OCI-M2 (cell line): Measurements from ENCODE around the gene USP13.
"Not testable (repeated sequence)": the region's sequence is repeated elsewhere in the genome, so short reads cannot be mapped to it uniquely, and the experiment has no call there.

ENCODE experiments used
- DNase-seq: peaks from one replicate; lab custom pipeline; 2025; ENCODE audit not compliant: unreplicated experiment; lab: John Stamatoyannopoulos, UW

USP13 gene

GRCh38 chr3:179733797-179734196 is 81.0 kb downstream of the USP13 start:
- DNase-seq: no peak

DNA sequence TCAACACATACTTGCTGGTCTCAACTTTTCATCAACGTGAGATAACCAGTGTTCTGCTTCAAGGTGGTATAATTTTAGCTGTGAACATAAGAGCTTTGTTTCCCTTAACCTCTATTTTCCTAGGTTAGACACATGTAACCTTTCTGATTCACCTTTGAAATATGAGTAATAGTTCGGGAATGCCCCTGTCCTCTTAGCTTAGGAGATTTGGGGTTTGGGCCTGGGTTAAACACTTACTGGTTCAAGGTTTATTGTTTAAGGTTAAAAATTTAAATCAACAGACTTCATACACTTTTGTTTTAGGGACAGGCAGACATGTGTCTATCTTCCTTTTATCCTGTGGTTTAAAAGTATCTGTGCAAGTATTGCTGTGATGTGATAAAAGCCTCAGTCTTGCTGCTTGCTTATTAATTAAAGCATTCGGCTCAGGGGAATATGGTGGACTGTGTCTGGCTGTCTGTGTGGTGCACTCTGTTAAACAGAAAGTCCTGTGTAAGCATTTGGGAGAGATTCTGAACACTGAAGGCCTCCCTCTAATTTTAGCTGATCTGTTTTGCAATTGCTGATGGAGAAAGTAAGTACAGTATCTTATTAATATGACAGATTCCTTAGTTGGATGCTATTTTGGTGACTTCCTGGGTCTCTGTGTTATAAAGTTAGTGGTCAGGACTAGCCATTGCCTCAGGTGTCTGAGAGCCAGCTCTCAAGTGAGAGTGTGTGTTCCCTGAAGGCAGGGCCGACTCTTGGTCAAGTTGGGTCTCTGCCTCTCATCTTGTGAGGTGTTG is 81.8 kb downstream of the USP13 start:
- DNase-seq: no peak

DNA sequence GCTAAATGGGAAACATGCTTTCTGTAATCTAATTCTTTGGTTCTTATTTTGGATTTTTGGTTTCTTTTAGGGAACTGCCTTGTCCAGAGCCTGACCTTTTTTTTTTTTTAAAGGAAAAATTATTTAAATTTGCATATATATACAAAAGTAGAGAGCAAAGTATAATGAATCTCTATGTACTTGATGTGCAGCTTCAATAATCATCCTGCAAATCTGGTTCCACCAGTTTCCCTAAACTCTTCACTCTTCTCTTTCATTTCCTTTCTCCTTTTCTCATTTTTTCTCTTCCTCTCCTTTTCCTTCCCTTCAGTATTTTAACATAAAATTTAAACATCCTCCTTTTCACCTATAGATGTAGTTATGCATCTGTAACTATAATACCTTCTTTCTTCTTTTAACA is 82.5 kb downstream of the USP13 start:
- DNase-seq: no peak

DNA sequence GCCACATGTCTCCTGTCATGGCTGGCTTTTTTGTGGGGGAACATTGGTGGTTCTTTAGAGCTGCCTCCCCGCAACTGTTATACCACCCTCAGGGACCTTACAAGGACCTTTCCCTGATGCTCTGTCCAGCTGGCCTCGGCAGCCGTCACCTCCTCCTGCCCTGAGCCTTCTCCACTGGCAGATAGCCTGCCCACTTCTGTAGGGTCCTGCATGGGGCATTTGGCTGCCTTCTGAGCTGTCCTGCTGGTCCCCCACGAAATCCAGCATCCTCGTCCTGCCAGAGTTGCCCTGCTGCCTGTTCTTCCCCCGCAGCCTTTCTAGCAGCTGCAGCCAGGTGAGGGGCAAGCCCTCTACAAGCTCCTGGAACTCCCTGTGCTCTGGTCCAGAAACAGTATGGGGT is 86.2 kb downstream of the USP13 start:
- DNase-seq: no peak

DNA sequence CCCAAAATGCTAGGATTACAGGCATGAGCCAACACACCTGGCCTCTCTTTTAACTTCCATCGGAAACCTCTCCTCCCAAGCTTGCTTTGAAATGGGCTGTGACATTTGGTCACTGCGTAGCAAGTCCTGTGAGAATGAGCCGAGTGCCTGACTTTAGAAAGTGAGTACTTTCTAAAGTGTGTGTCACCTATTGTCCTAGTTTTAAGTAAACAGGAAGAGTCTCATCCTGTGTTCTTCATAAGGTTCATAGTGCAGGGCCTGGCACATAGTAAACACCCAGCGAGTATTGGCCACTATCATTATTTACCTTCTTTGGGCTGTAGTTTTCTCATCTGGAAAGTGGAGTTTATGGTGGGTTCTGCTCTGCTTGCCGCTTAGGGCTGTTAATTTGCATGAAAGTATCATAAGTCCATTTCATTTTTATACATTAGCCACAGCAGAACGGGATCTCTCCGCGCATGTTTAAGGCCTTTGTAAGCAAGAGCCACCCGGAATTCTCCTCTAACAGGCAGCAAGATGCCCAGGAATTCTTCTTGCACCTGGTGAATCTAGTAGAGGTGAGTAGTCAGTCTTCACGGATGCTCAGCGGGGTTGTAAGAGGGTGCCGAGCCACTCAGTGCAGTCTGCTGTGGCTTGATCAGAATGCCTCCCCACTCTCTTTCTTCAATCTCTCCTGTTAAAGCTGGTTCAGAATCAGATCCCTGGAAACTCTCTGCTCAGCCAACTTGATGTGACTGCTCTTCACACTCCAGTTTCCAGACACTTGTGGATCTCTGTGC is 87.2 kb downstream of the USP13 start:
- DNase-seq: no peak

- no peak for DNase-seq
Measured at GRCh38 chr3:179743913-179744312, 91.1 kb downstream of the USP13 start.

DNA sequence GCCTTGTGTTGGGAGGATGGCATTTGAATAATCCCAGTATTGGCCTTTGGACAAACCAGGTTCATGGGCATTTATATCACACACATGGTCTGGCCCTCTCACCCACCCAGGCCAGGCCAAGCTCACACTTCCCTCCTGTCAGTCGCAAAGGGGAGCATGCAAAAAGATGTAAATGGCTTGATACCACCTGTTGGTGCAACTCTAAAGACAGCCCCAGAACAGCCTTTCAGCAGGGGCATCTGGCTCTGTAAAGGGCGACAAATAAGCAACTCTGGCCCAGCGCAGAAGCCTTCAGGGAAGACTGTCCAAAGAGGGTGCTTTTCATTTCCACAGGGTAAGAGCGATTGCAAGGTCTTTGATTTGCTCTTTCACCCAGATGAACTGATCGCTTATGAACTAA is 91.8 kb downstream of the USP13 start:
- no peak for DNase-seq

GRCh38 chr3:179745079-179745478 is 92.2 kb downstream of the USP13 start:
- DNase-seq: no peak

DNA sequence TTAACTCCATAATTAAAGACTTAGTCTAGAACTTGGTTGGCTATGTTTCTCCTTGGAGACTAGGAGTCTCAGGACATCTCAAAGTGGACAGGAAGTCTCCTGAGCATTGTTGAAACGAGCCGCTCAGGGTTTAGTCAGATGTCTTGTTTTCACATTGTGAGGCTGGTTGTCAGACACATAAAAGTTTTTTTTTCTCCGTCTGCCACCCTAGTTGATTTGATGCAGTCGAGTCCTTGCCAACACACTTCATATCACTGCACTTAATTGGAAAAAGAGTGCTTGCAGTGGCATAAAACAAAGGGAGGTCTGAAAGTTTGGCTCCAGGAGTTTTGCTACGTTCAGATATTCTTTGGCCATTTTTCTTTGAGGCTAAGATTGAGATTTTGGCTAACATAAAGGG is 92.9 kb downstream of the USP13 start:
- no peak for DNase-seq

DNA sequence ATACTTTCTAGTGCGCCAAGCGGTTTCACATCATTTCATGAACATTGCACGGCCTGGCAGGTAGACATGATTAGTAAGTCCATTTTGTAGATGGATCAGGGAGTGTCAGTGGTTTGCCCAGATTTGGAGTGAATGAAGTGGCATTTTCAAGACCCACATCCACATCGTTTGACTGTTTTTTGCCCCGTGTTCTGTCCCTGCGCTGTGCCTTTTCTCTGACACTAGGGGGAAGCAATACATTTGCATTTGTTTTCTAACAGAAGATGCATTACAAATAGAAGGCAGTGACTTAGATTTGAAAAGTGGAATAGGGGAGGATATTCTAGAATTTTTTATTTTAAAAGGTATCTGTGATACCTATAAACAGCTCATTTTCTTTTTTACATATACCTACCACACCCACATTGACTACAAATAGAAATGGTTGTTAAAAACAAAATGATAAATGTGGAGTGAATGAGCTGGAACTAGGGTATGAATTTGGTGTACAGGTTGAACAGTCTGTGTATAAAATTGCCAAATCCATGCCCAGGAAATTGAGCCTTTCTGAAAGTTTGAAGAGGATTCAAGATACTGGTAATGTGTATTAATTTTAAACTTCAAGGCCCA is 98.0 kb downstream of the USP13 start:
- DNase-seq: no peak

- no peak for DNase-seq
Measured at GRCh38 chr3:179760944-179761343, 108.1 kb downstream of the USP13 start.

GRCh38 chr3:179765396-179765795 is 112.6 kb downstream of the USP13 start:
- no peak for DNase-seq

DNA sequence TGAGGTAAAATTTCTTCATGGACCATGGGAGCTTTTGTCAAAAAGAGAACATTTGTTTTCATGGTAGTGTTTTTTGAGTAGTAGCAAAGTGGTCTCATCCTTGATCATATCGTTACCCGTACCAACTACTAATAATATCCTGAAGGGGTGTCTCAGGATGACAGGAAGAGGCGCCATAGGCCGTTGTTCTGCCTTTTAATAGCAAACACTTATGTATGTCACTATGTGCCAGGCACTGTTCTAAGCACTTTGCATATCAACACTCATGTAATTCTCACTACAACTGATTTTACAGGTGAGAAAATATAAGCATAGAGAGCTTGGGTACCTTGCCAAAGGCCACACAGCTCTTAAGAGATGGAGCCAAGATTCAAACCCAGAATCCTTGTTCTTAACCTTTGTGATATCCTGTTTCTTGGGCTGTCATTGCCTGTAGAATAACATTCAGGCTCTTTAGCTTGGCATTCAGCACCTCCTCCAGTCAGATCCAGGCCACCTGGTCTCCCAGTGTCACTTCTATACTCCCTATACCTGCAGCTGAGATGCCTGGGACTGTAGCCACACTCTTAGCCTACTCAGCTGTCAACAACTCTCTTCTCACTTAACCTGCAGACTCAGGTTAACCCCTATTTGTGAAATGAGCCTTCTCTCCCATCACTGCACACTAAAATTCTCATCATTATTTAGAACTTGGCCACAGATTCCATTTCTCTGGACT is 113.7 kb downstream of the USP13 start:
- DNase-seq: no peak

GRCh38 chr3:179768080-179768479 is 115.2 kb downstream of the USP13 start:
- no peak for DNase-seq

DNA sequence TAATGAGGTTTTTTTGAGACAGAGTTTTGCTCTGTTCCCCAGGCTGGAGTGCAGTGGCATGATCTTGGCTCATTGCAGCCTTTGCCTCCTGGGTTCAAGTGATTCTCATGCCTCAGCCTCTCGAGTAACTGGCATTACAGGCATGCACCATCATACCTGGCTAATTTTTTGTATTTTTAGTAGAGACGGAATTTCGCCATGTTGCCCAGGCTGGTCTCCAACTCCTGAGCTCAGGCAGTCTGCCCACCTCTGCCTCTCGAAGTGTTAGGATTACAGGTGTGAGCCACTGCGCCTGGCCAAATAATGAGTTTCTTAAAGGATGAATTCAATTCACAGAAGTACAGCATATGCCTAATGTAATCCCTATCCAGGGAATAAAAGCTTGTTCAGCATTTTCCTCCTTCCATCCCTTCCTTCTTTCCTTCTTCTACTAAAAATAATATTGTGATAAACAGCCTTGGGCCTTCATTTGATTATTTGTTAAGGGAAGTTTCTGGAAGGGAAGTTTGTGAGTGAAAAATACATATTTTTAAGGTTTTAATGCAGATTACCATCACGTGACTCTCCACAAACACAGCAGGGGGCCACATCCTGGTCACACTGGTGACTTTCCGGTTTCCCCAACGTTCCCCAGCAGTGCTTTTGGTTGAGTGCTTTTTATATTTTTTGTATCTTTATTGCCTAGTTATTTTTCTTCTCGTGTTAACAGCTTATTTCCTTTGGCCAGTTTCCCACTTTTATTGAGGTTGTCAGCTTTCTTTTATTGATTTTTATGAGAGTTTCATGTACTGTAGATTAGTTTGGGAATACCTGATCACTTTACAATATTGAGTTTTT is 116.8 kb downstream of the USP13 start:
- no peak for DNase-seq

DNA sequence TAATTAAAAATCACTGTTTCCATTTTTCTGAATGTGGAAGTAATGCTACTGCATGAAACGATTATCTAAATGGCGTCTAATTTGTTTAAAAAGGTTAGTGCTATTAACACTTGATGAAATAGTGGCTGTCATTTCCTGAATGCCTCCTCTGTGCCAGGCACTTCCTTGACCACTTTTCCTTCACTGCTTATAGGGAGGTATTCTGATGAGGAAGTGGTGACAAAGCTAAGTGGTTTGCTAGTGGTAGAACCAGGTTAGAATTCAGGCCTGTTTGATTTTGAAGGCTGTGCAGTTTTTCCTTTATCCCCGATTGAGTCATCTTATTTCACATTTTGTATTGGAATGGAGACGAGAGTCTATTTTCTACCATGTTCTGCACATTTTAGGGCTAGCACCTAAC is 119.0 kb downstream of the USP13 start:
- no peak for DNase-seq

DNA sequence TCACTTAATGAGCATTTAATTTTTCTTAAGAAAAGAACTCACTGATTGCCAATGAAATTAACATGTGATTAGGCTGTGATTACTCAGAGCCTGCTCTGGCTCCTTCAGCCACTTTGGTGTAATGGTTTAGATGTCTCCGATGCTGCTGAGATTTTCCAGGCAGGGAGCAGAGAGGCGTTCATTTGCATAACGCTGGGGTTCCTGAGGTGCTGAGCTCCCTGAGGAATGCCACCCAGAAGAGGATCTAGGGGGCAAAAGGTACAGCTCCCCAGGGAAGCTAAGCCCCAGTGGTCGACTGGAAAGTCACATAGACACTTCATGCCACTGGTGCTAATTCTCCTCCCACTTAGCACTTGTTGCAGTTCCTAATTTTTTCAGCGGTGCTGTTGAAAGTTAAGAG is 119.5 kb downstream of the USP13 start:
- no peak for DNase-seq

- no peak for DNase-seq
Measured at GRCh38 chr3:179775416-179776122, 122.7 kb downstream of the USP13 start.

- DNase-seq: not testable (repeated sequence)
Measured at GRCh38 chr3:179782841-179783240, 130.0 kb downstream of the USP13 start.

DNA sequence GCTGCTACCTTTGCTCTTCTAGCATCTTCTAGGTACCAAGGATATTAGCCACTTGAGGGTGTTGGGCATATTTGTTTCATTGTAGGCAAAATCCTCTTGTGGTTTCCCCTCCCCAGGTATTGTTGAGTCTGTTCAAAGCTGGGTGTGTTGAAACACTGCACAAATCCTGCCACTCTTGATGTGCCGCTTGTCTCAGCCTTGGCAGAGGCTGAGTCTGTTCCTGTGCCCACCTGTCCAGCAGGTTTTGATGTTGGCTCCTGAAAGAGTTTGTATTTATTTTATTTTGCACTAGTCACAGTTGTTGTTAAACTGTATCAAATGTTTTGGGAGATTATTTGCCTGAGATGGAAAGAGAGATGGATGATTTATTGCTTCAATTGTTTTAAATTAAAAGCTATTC is 136.2 kb downstream of the USP13 start:
- DNase-seq: no peak
